Chondrocyte (in vitro differentiated cells): Measurements from ENCODE around the gene ACER2. TPM values are rescaled to one million over a fixed set of nuclear protein-coding genes. Genes with fewer than 3 reads are reported as not detected.

Source experiments
- DNase-seq: peaks from one replicate; pipeline ENCODE4 v3.0.0; 2021; ENCODE audit warnings: mixed read lengths, low spot score
- H3K27ac Mint-ChIP-seq: one replicate; pipeline ENCODE4 v1.8.0; 2021; ENCODE audit warnings: mild to moderate bottlenecking, moderate library complexity, mixed read lengths; ENCODE audit not compliant: unreplicated experiment
- H3K27me3 Mint-ChIP-seq: 2 replicates; pipeline ENCODE4 v1.8.0; 2021; ENCODE audit warnings: low read depth, mixed read lengths
- H3K36me3 Mint-ChIP-seq: 2 replicates; pipeline ENCODE4 v1.8.0; 2021; ENCODE audit warnings: low read depth, mixed read lengths
- H3K4me1 Mint-ChIP-seq: 2 replicates; pipeline ENCODE4 v1.8.0; 2021; ENCODE audit warnings: low read depth, mild to moderate bottlenecking, mixed read lengths
- H3K4me3 Mint-ChIP-seq: one replicate; pipeline ENCODE4 v1.8.0; 2021; ENCODE audit warnings: mild to moderate bottlenecking, moderate library complexity, mixed read lengths; ENCODE audit not compliant: unreplicated experiment
- H3K9me3 Mint-ChIP-seq: 2 replicates; pipeline ENCODE4 v1.8.0; 2021; ENCODE audit warnings: low read depth, mixed read lengths
- total RNA-seq: library from RNA; stranded (reverse); gene quantifications from 3 replicates; pipeline ENCODE4 v1.2.1, GENCODE V29; 2021
- TF ChIP-seq, protein P1 (sequence below): fragments of 200-600 bp; sonication (generic); IDR thresholded peaks from 2 replicates; pipeline ENCODE4 v1.5.0; 2021; ENCODE audit warnings: antibody characterized with exemption, mild to moderate bottlenecking, moderate library complexity

Gene ACER2
- total RNA-seq, 1 donor from 2014 or later: 0.65 TPM

DNA sequence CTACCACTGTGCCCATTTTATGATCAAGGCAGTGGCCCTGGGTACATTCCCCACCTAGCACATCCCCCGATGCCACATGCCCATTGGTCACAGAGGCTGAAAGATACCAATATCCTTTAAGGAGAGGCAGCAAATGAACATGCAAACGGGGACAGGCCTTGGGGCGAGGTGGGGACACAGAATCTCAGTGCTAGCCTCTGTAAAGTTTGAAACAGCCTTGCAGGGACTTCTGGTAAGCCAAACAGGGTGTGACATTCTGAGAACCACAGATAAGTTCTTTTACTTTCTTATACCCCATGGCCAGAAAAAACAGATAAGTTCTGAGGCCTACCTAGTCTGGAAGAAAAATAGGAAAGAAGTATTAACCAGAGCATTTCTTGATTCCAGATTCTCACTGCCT is 60.5 kb downstream of the ACER2 start:
- no peaks in the 10 kb centered on the region for H3K36me3 Mint-ChIP-seq

DNA sequence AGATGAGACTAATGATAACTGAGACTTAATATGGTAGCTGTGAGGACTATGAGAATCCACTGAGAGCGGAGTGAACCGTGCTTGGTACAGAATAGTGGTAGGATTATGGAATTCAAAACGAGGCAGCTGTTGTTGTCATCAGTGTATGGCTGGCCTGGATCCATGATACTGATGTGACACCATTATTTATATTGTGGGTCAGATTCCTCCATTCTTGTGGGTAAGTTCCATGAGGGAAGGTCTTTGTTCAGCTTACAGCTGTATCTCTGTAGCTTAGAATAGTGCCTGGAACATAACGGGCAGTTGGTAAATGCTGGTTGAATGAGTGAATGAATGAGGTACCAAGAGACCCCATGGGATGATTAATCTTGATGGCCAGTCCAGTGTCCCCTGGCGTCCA is 61.8 kb downstream of the ACER2 start:
- TF ChIP-seq, protein P1, sequence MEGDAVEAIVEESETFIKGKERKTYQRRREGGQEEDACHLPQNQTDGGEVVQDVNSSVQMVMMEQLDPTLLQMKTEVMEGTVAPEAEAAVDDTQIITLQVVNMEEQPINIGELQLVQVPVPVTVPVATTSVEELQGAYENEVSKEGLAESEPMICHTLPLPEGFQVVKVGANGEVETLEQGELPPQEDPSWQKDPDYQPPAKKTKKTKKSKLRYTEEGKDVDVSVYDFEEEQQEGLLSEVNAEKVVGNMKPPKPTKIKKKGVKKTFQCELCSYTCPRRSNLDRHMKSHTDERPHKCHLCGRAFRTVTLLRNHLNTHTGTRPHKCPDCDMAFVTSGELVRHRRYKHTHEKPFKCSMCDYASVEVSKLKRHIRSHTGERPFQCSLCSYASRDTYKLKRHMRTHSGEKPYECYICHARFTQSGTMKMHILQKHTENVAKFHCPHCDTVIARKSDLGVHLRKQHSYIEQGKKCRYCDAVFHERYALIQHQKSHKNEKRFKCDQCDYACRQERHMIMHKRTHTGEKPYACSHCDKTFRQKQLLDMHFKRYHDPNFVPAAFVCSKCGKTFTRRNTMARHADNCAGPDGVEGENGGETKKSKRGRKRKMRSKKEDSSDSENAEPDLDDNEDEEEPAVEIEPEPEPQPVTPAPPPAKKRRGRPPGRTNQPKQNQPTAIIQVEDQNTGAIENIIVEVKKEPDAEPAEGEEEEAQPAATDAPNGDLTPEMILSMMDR: no peak
- Mint-ChIP-seq H3K4me3 (no peak overlapping the region), H3K9me3 (no peaks in the 10 kb centered on the region), H3K36me3 (no peaks in the 10 kb centered on the region), H3K27ac (no peak overlapping the region), H3K27me3 (peaks cover 27% of the 10 kb centered on the region), H3K4me1 (peaks cover 9% of the 10 kb centered on the region)
- DNase-seq: no peak

More for the DNA sequence above, 60.5 kb downstream of the ACER2 start:
- no peak for DNase-seq
- H3K4me1 Mint-ChIP-seq: peaks cover 18% of the 10 kb centered on the region
- H3K4me3 Mint-ChIP-seq: no peak overlapping the region
- peaks cover 17% of the 10 kb centered on the region for H3K27me3 Mint-ChIP-seq
- H3K27ac Mint-ChIP-seq: no peak overlapping the region
- TF ChIP-seq, protein P1: no peak
- H3K9me3 Mint-ChIP-seq: no peaks in the 10 kb centered on the region

DNA sequence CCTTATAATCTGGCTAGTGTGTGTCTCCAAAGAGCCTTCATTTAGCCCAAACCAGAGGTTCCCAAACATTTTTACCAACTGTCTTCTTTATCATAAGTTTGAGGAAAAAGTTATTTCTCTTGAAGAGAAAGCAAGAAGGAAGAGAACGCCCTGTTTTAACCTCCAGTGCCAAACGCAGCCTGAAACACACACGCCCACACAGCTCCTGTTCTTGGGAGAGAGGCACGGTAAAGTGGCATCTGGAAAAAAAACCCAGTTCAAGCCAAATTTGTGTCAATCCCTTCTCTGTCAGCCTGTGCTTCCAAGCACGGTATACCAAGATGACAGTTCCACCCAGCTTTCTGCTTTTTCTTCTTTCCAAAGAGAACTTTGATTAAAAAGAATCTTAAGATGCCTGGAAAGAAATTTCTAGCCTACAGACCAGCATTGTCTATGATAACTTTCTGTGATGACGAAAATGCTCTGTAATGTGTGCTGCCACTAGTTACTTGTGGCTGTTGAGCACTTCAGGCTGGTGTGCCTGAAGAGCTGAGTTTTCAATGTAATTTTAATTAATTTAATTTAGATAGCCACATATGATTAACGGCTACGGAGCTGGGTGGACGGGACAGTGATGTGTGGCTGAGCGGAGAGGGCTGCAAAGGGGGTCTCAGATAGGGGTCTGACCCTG is 62.3 kb downstream of the ACER2 start:
- no peaks in the 10 kb centered on the region for H3K9me3 Mint-ChIP-seq

DNA sequence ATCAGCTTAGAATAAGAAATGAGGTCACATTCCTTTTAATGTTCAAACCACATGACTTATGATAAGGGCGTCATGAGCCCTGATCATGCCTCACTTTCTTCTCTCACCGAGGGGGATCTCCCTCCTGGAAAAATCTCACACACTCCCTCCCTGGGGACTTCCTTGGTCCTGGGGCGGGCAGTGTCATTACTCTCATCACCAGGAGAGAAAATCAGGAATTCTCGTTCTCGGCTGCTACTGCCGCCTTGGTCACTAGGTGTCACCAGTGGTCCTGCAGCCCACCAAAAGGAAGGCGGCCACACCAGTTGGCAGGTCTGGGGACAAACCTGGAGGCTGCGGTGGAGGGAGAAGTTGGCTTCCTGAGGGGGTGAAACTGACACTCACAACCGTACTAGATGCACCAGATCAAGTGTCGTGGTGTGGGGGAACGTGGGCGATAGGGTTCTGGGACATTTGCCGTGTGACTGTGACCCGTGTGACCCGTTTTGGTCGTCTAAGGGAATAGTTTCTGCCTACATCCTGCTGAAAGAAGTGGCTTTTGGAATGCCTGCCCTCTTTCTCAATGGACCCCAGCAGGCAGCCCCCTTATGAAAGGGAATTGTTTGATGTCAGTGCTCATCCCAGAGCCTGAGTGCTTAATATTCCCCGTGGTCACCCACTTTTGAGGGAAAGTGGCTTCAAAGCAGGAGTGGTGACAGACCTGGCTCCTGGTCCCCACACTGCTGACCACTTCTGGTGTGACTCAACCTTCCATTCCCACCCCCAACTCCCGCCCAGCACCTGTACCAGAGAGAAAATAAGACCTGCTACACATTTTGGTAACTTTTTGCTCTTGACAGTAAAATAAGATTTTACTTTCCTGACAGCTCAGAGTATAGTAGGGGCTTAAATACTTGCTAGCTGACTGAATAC is 63.2 kb downstream of the ACER2 start:
- H3K36me3 Mint-ChIP-seq: no peaks in the 10 kb centered on the region
- peaks cover 9% of the 10 kb centered on the region for H3K4me1 Mint-ChIP-seq
- peaks cover 30% of the 10 kb centered on the region for H3K27me3 Mint-ChIP-seq
- DNase-seq: no peak
- H3K9me3 Mint-ChIP-seq: no peaks in the 10 kb centered on the region
- no peak overlapping the region for H3K4me3 Mint-ChIP-seq
- no peak overlapping the region for H3K27ac Mint-ChIP-seq
- TF ChIP-seq, protein P1: peak; percentile 87

More for the DNA sequence above, 62.3 kb downstream of the ACER2 start:
- no peak for DNase-seq
- Mint-ChIP-seq H3K4me1 (peaks cover 9% of the 10 kb centered on the region), H3K27ac (no peak overlapping the region), H3K27me3 (peaks cover 27% of the 10 kb centered on the region), H3K4me3 (no peak overlapping the region), H3K36me3 (no peaks in the 10 kb centered on the region)
- TF ChIP-seq, protein P1: no peak

DNA sequence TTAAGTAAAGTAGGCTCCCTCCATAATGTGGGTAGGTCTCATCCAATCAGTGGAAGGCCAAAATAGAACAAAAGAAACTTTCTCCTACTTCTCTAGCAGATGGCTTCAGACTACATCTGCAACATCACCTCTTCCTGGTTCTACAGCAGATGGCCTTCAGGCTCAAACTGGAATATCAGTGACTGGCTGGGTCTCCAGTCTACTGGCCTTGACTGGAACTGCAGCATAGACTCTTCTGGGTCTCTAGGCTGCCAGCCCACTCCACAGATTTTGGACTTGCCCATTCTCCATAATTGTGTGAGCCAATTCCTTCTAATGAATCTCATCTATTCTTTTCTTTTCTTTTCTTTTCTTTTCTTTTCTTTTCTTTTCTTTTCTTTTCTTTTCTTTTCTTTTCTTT is 64.8 kb downstream of the ACER2 start:
- DNase-seq: no peak
- Mint-ChIP-seq H3K4me3 (no peak overlapping the region), H3K4me1 (peaks cover 9% of the 10 kb centered on the region), H3K9me3 (no peaks in the 10 kb centered on the region), H3K36me3 (no peaks in the 10 kb centered on the region), H3K27ac (no peak overlapping the region), H3K27me3 (peaks cover 37% of the 10 kb centered on the region)
- TF ChIP-seq, protein P1: no peak
